Esophagus squamous epithelium (tissue), 5 donors: Measurements from ENCODE around the gene DLG5. TPM values are rescaled to one million over a fixed set of nuclear protein-coding genes. Genes with fewer than 3 reads are reported as not detected.

ENCODE experiments used
- DNase-seq: peaks from one replicate; lab custom pipeline; 2025; lab: John Stamatoyannopoulos, UW
- H3K27ac ChIP-seq, 4 donors: fragments of 200-600 bp; sonication (generic); one replicate each; pipeline ENCODE4 v1.5.1; 2016 to 2019; ENCODE audit warnings: mild to moderate bottlenecking in 1 of 4
- H3K27me3 ChIP-seq, 4 donors: fragments of 200-600 bp; sonication (generic); 1 replicate in 3 of 4; 2 replicates in 1 of 4; pipeline versions ENCODE4 v1.5.1 to v1.6.0; 2017 to 2021; ENCODE audit warnings: antibody characterized with exemption in 1 of 4
- H3K36me3 ChIP-seq, 3 donors: fragments of 200-600 bp; sonication (generic); one replicate each; pipeline ENCODE4 v1.5.1; 2016 to 2019
- H3K4me1 ChIP-seq, 3 donors: fragments of 200-600 bp; sonication (generic); one replicate each; pipeline ENCODE4 v1.5.1; 2017 to 2019
- H3K4me3 ChIP-seq, 4 donors: fragments of 200-600 bp; sonication (generic); 1 replicate in 3 of 4; 2 replicates in 1 of 4; pipeline ENCODE4 v1.5.1; 2016 to 2019; ENCODE audit warnings: mild to moderate bottlenecking in 2 of 4, moderate library complexity in 1 of 4
- H3K9me3 ChIP-seq, 3 donors: fragments of 200-600 bp; sonication (generic); one replicate each; pipeline ENCODE4 v1.5.1; 2016 to 2019
- POLR2A ChIP-seq, 4 donors: fragments of 450-650 bp; IDR thresholded peaks; one replicate each; pipeline ENCODE4 v1.6.1; 2017; ENCODE audit warnings: antibody characterized with exemption in 4 of 4, mild to moderate bottlenecking in 4 of 4, moderate library complexity in 3 of 4
- WGBS, 2 donors: methylation state at CpG; one replicate each; pipeline ENCODE4 v1.1.5; 2018; 5-methylcytosine and 5-hydroxymethylcytosine counted together
- intact Hi-C: fragments of 100-400 bp; cut with DNase I; formaldehyde crosslinking; loops from one replicate; pipeline ENCODE4 v1.15.0; 2022
- total RNA-seq, 4 donors: library from RNA; depleted of rRNA; stranded (reverse); fragments of >200 nt; gene quantifications; one replicate each; pipeline ENCODE4 v1.1.0, GENCODE V29; 2016
- TF ChIP-seq, protein P1 (sequence below), 6 experiments: fragments of 450-650 bp in 4 of 6; fragments of 200-600 bp in 2 of 6; sonication (generic) in 2 of 6; IDR thresholded peaks; one replicate each; pipeline ENCODE4 v1.5.1; 2016 to 2019; ENCODE audit warnings: antibody characterized with exemption in 6 of 6, mild to moderate bottlenecking in 4 of 6, moderate library complexity in 4 of 6
- donor health status: DM: yes; HTN: yes; CAD: no.

The DLG5 gene
- total RNA-seq, 4 donors from 2014 or later: 34.1 to 50.9 (median 41.3) TPM

DNA sequence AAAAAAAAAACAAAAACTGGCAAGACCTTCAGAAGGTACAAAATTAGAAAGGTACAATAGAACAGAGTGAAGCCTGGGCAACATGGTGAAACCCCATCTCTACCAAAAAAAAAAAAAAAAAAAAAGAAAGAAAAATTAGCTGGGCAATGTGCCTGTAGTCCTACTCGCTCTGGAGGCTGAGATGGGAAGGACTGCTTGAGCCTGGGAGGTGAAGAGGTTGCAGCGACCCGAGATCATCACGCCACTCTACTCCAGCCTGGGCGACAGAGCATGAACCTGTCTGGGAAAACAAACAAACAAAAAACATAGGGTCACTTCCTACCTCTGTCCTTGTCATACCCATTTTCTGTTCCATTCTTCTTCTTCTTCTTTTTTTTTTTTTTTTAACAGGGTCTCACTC lies 45.6 kb upstream of the DLG5 start:
- H3K36me3 ChIP-seq: peaks cover 3 to 22% (median 3%) of the 10 kb centered on the region in 3 donors
- peaks cover 0 to 24% (median 3%) of the 10 kb centered on the region in 3 donors for H3K4me1 ChIP-seq
- TF ChIP-seq POLR2A (IDR thresholded peaks at IDR 0.05): no peak
- TF ChIP-seq, protein P1, sequence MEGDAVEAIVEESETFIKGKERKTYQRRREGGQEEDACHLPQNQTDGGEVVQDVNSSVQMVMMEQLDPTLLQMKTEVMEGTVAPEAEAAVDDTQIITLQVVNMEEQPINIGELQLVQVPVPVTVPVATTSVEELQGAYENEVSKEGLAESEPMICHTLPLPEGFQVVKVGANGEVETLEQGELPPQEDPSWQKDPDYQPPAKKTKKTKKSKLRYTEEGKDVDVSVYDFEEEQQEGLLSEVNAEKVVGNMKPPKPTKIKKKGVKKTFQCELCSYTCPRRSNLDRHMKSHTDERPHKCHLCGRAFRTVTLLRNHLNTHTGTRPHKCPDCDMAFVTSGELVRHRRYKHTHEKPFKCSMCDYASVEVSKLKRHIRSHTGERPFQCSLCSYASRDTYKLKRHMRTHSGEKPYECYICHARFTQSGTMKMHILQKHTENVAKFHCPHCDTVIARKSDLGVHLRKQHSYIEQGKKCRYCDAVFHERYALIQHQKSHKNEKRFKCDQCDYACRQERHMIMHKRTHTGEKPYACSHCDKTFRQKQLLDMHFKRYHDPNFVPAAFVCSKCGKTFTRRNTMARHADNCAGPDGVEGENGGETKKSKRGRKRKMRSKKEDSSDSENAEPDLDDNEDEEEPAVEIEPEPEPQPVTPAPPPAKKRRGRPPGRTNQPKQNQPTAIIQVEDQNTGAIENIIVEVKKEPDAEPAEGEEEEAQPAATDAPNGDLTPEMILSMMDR (IDR thresholded peaks at IDR 0.05): no peak
- no peaks in the 10 kb centered on the region for H3K27me3 ChIP-seq
- no peaks in the 10 kb centered on the region for H3K9me3 ChIP-seq
- no peak for DNase-seq
- H3K4me3 ChIP-seq: no peak overlapping the region
- 76 to 77% methylated on average over 5 of the region's 5 CpGs for WGBS, 2 donors
- peak overlapping the region; percentile 18 to 79 (median 60) for H3K27ac ChIP-seq
- intact Hi-C loops: loop anchor here (10.0 kb wide), 1 partner anchor 127 kb away; no protein-coding TSS in a partner anchor

DNA sequence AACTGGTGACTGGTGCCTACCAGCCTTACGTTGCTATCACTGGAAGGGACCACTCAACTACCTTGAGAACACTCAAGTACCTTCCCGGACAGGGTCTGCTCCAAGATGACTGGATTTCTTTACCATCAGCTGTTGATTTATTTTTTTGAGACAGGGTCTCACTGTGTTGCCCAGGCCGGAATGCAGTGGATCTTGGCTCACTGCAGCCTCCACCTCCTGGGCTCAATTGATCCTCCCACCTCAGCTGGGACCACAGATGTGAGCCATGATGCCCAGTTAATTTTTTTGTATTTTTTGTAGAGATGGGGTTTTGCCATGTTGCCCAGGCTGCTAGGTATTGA lies 45.2 kb upstream of the DLG5 start:
- intact Hi-C loops: loop anchor here (10.0 kb wide), 1 partner anchor 127 kb away; no protein-coding TSS in a partner anchor
- no peak for TF ChIP-seq POLR2A (IDR thresholded peaks at IDR 0.05)
- TF ChIP-seq, protein P1 (IDR thresholded peaks at IDR 0.05): no peak
- no peak for DNase-seq
- H3K4me1 ChIP-seq: peaks cover 0 to 24% (median 3%) of the 10 kb centered on the region in 3 donors
- peak overlapping the region; percentile 43 to 87 (median 78) for H3K27ac ChIP-seq
- peaks cover 0 to 18% (median 0%) of the 10 kb centered on the region in 3 donors for H3K36me3 ChIP-seq
- no peaks in the 10 kb centered on the region for H3K27me3 ChIP-seq
- WGBS, 2 donors: 83 to 92% methylated on average over 2 to 3 of the region's 3 CpGs
- no peaks in the 10 kb centered on the region for H3K9me3 ChIP-seq
- no peak overlapping the region for H3K4me3 ChIP-seq

DNA sequence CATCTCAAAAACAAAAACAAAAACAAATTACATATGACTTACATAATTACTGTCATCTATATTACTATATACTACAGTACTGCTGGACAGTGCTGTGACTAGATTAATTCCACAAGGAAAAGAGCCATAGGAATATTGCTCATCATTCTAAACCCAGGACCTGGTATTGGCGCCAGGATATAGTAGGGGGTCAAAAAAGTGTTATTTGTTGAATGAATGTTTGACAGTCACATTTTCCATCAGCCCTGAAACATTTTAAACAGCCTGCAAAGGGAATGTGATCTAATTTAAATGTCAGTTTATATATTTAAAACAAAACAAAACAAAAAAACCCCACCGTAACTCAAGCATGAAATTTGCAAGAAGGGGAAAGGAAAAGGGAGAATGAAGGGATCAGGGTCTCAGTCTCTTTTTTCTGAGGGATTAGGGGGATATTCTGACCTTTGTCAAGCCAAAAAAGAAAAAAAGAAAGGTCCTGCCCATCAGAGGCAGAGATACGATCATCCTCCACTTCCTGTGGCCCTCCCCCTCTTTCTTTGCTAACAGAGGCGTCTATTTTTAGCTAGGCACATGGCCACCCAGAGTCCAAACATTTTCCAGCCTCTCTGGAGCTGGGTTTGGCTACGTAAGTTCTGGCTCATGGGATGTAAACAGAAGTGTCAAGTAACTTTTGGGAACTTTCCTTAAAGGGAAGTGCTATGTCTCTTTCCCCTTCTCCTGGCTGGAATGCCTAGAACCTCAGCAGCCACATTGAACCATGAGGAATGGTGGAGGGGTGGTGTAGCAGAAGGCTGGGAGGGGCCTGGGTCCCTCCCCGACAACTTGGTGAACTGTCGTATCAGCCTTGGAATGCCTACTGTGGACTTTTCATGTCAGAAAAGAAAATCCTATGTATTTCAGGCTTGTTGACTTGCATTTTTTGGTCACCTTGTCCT lies 44.6 kb upstream of the DLG5 start:
- WGBS, 2 donors: 41 to 57% methylated on average over 7 of the region's 7 CpGs
- Histone ChIP-seq H3K4me3 (no peak overlapping the region), H3K36me3 (peaks cover 0 to 12% (median 0%) of the 10 kb centered on the region in 3 donors), H3K27ac (peak overlapping the region; percentile 43 to 87 (median 78)), H3K27me3 (no peaks in the 10 kb centered on the region), H3K4me1 (peaks cover 0 to 24% (median 3%) of the 10 kb centered on the region in 3 donors), H3K9me3 (no peaks in the 10 kb centered on the region)
- intact Hi-C loops: loop anchor here (10.0 kb wide), 1 partner anchor 126 kb away; no protein-coding TSS in a partner anchor
- no peak for DNase-seq
- TF ChIP-seq, protein P1 (IDR thresholded peaks at IDR 0.05): no peak
- TF ChIP-seq POLR2A (IDR thresholded peaks at IDR 0.05): no peak

DNA sequence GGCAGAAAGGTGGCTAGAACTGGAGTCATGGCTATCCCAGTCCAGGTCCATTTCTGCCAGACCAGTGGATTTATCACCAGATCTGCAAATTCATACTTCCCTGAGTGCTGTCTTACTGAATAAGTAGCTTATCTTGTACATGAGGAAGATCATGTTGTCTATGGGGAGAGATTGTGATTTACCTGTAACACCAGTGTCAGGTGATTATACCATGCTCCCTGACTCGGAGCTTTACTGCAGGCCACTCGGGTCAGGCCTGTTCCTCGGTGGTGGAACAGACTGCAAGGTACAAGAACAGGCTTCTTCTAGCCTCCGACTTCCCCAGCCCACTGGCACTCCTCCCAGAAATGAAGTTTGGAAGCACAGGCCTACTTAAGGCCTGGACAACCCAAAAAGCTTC lies 42.6 kb upstream of the DLG5 start:
- peak overlapping the region in 3 of 4 donors; percentile 56 to 79 (median 77) for H3K27ac ChIP-seq
- DNase-seq: no peak

More for the DNA sequence above, 42.6 kb upstream of the DLG5 start:
- no peak for TF ChIP-seq POLR2A (IDR thresholded peaks at IDR 0.05)
- TF ChIP-seq, protein P1 (IDR thresholded peaks at IDR 0.05): no peak
- Histone ChIP-seq H3K4me3 (no peak overlapping the region), H3K36me3 (no peaks in the 10 kb centered on the region), H3K4me1 (peaks cover 0 to 22% (median 3%) of the 10 kb centered on the region in 3 donors), H3K27me3 (no peaks in the 10 kb centered on the region), H3K9me3 (no peaks in the 10 kb centered on the region)
- intact Hi-C loops: no loop called here
- 50 to 64% methylated on average over 3 to 4 of the region's 4 CpGs for WGBS, 2 donors
